DND-41 (cell line): ENCODE measurements around the gene FBXO38.

Experiments used
- ATAC-seq: fragments of 200-7000 bp; cut with Tn5 transposase; 3 replicates; pipeline ENCODE4 v1.9.1; 2021; ENCODE audit warnings: low read depth; ENCODE audit not compliant: insufficient read depth
- DNase-seq: peaks from one replicate; pipeline ENCODE4 v3.0.0-alpha.2; 2020
- H2AFZ ChIP-seq: 2 replicates; pipeline ENCODE4 v1.6.0; 2012; ENCODE audit warnings: low read depth, low read length
- H3K27ac ChIP-seq: 2 replicates; pipeline ENCODE4 v1.5.1; 2012; ENCODE audit warnings: low read length, inconsistent platforms
- H3K27me3 ChIP-seq: fragments of 200-600 bp; sonication (generic); 2 replicates; pipeline ENCODE4 v1.6.0; 2012; ENCODE audit warnings: low read length, mild to moderate bottlenecking, inconsistent platforms; ENCODE audit not compliant: insufficient read depth, poor library complexity
- H3K36me3 ChIP-seq: 2 replicates; pipeline ENCODE4 v1.5.1; 2012; ENCODE audit warnings: low read length, inconsistent platforms; ENCODE audit not compliant: insufficient read depth
- H3K4me1 ChIP-seq: 2 replicates; pipeline ENCODE4 v1.5.1; 2012; ENCODE audit warnings: mild to moderate bottlenecking, low read length; ENCODE audit not compliant: insufficient read depth
- H3K4me2 ChIP-seq: 2 replicates; pipeline ENCODE4 v1.6.0; 2012; ENCODE audit warnings: mild to moderate bottlenecking, moderate library complexity, low read length, inconsistent platforms; ENCODE audit not compliant: insufficient read depth
- H3K4me3 ChIP-seq, 2 experiments: fragments of 200-600 bp in 1 of 2; shearing (Covaris generic) in 1 of 2; 2 replicates each; pipeline ENCODE4 v1.5.1; 2012 to 2016; ENCODE audit warnings: inconsistent platforms in 2 of 2, low read length in 2 of 2, mild to moderate bottlenecking in 2 of 2, low read depth in 1 of 2, moderate library complexity in 1 of 2
- H3K79me2 ChIP-seq: 2 replicates; pipeline ENCODE4 v1.6.0; 2012; ENCODE audit warnings: low read length, inconsistent platforms; ENCODE audit not compliant: insufficient read depth
- H3K9ac ChIP-seq: 2 replicates; pipeline ENCODE4 v1.6.0; 2012; ENCODE audit warnings: low read depth, mild to moderate bottlenecking, inconsistent platforms, low read length, moderate library complexity
- H3K9me3 ChIP-seq: 2 replicates; pipeline ENCODE4 v1.5.1; 2012; ENCODE audit warnings: low read length, moderate library complexity, mild to moderate bottlenecking, inconsistent platforms; ENCODE audit not compliant: insufficient read depth, severe bottlenecking
- H4K20me1 ChIP-seq: 2 replicates; pipeline ENCODE4 v1.6.0; 2012; ENCODE audit warnings: low read length; ENCODE audit not compliant: insufficient read depth
- CTCF ChIP-seq: IDR thresholded peaks from 2 replicates; pipeline ENCODE4 v1.5.1; 2012; ENCODE audit warnings: borderline replicate concordance, low read length, moderate library complexity, mild to moderate bottlenecking; ENCODE audit not compliant: poor library complexity, severe bottlenecking; ENCODE audit errors: extremely low read depth
- EZH2 ChIP-seq: IDR thresholded peaks from 3 replicates; pipeline ENCODE4 v1.6.1; 2012; ENCODE audit warnings: borderline replicate concordance, low read depth, mild to moderate bottlenecking, moderate library complexity, low read length, inconsistent platforms; ENCODE audit not compliant: severe bottlenecking

FBXO38 gene

DNA sequence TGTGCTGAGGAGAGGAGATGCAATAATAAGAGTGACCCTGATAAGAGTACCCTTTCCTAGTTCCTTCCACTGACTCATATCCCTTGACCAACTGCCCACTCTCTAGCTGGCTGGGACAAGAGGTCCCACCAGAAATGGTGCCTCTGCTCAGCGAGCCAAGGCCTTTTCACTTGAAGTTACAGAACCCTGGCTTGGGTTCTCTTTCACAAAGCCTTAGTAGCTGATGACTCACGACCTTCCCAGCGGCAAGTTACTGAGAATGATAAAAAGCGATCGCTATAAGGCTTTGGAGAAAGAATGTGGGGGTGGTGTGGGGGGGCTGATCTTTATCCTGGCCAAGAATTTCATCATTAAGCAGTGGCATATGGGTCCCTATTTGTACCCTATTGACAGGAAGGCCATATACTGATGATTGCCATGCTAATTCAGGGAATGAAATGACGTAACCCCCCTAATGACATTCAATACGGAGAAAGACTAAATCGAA, 90.3 kb downstream of the FBXO38 start:
- H3K4me2 ChIP-seq, result no peak overlapping the region
- no peaks in the 10 kb centered on the region for H3K79me2 ChIP-seq
- H4K20me1 ChIP-seq, result no peaks in the 10 kb centered on the region
- H3K36me3 ChIP-seq, result no peaks in the 10 kb centered on the region
- peaks cover 9% of the 10 kb centered on the region for H3K27me3 ChIP-seq
- no peak for DNase-seq
- H3K4me1 ChIP-seq, result no peaks in the 10 kb centered on the region
- no peak overlapping the region for H3K27ac ChIP-seq
- ATAC-seq, result no peak
- no peaks in the 10 kb centered on the region for H3K9me3 ChIP-seq
- no peak for TF ChIP-seq EZH2
- TF ChIP-seq CTCF, result no peak
- H3K4me3 ChIP-seq, result no peak overlapping the region
- no peak overlapping the region for H3K9ac ChIP-seq
- no peak overlapping the region for H2AFZ ChIP-seq

DNA sequence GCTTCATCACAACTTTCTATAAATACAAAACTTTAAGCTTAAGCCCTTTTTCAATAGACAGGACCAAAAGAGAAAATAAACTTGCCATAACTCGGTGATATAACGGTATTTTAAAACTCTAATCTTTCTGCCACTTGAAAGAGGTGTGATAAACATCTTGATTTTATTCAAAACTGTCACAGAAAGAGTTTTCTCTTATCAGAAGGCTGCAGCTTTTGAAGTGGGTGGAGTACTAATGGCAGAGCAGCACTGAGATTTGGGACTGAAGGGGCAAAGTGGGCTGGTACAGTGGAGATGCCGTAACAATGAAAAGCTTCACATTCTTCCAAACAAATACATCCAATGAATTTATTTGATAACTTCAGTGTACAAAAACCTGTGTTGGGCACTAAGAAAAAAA, 92.5 kb downstream of the FBXO38 start:
- no peak overlapping the region for H3K9ac ChIP-seq
- no peak overlapping the region for H3K4me2 ChIP-seq
- H3K36me3 ChIP-seq, result no peaks in the 10 kb centered on the region
- no peak overlapping the region for H2AFZ ChIP-seq
- no peaks in the 10 kb centered on the region for H3K79me2 ChIP-seq
- no peak for TF ChIP-seq CTCF
- TF ChIP-seq EZH2, result no peak
- H3K9me3 ChIP-seq, result no peaks in the 10 kb centered on the region
- no peaks in the 10 kb centered on the region for H4K20me1 ChIP-seq
- no peaks in the 10 kb centered on the region for H3K4me1 ChIP-seq
- H3K4me3 ChIP-seq, result no peak overlapping the region
- no peak overlapping the region for H3K27ac ChIP-seq
- no peak for DNase-seq
- peaks cover 3% of the 10 kb centered on the region for H3K27me3 ChIP-seq
- ATAC-seq, result no peak

DNA sequence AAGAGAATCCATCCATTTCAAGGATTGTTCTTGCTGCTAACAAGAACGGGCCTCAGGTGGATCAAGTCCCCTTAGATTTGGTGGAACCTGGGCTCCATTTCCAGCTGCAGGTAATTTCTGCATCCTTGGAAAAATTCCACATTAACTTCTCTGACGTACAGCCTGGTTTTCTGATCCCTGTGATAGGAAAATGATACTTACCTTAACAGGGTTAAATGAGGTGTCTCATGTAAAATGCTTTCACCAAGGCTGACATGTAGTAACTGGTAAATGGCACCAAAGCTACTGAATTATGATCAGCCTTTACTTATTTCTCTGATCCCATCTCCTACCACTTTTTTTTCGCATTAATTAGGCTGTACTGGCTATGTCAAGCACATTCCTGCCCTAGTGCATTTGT, 93.7 kb downstream of the FBXO38 start:
- Histone ChIP-seq H3K9ac (no peak overlapping the region), H3K4me1 (no peaks in the 10 kb centered on the region), H3K4me3 (no peak overlapping the region), H3K36me3 (no peaks in the 10 kb centered on the region), H4K20me1 (no peaks in the 10 kb centered on the region), H3K4me2 (no peak overlapping the region), H3K27me3 (peaks cover 3% of the 10 kb centered on the region), H3K27ac (no peak overlapping the region), H3K79me2 (no peaks in the 10 kb centered on the region), H3K9me3 (no peaks in the 10 kb centered on the region), H2AFZ (no peak overlapping the region)
- DNase-seq (no peak), ATAC-seq (no peak)
- TF ChIP-seq CTCF (no peak), EZH2 (no peak)

- Histone ChIP-seq H3K4me3 (no peak overlapping the region), H3K9me3 (no peaks in the 10 kb centered on the region), H3K27me3 (peaks cover 4% of the 10 kb centered on the region), H4K20me1 (no peaks in the 10 kb centered on the region), H3K36me3 (no peaks in the 10 kb centered on the region), H3K79me2 (no peaks in the 10 kb centered on the region), H3K9ac (no peak overlapping the region), H3K4me2 (no peak overlapping the region), H3K27ac (no peak overlapping the region), H3K4me1 (no peaks in the 10 kb centered on the region), H2AFZ (peak overlapping the region; percentile 44; the same call in 1 of the 2 replicates)
- ATAC-seq (no peak), DNase-seq (no peak)
- no peak for TF ChIP-seq CTCF
- TF ChIP-seq EZH2, result no peak
Observed at GRCh38 chr5:148482196-148482595, 98.4 kb downstream of the FBXO38 start.
